Measurements from ENCODE around the gene WDR33. TPM values are rescaled to one million over a fixed set of nuclear protein-coding genes. Genes with fewer than 3 reads are reported as not detected.

WDR33 gene
- total and polyA plus RNA-seq, 2 of the 13 experiments (the other 11 are each of a cell fraction or from before 2014, with no cell fraction given) = 54.9 to 78.2 TPM

- TF ChIP-seq ZHX1 (CRISPR knock-in tag; IDR thresholded peaks at IDR 0.05; ENCODE audit: low read depth) (no peak), NONO (IDR thresholded peaks at IDR 0.05) (no peak), NONO (CRISPR knock-in tag; conservative IDR thresholded peaks at IDR 0.05) (no peak), ZNF543 (CRISPR knock-in tag; IDR thresholded peaks at IDR 0.05) (no peak), NR0B2 (CRISPR knock-in tag; IDR thresholded peaks at IDR 0.05) (no peak)
Observed at GRCh38 chr2:127657232-127657595, 153.8 kb downstream of the WDR33 start (continued).

- no peaks in the 10 kb centered on the region for H3K79me2 ChIP-seq (ENCODE audit: insufficient read depth, low read length)
- H2AFZ ChIP-seq (ENCODE audit: low read length) = no peak overlapping the region
- POLR2A ChIA-PET = no interaction called here
- no peak overlapping the region for H3K9ac ChIP-seq (ENCODE audit: insufficient read depth, low read depth, low read length)
- CTCF ChIA-PET (ENCODE audit: low intra/inter-chr PET ratio, low total read pairs) = no interaction called here
- 54% methylated on average over 13 of the region's 15 CpGs for WGBS (ENCODE audit: low lambda C conversion rate)
- no peak overlapping the region for H3K27ac ChIP-seq (ENCODE audit: extremely low read length, insufficient read depth, low read length)
- no peak for TF ChIP-seq SIX1 (CRISPR knock-in tag; IDR thresholded peaks at IDR 0.05; ENCODE audit: borderline replicate concordance)
- TF ChIP-seq NAIF1 (CRISPR knock-in tag; IDR thresholded peaks at IDR 0.05; ENCODE audit: borderline replicate concordance) = no peak
- no peak for TF ChIP-seq MTERF4 (CRISPR knock-in tag; IDR thresholded peaks at IDR 0.05)
- TF ChIP-seq ZNF749 (CRISPR knock-in tag; IDR thresholded peaks at IDR 0.05; ENCODE audit: borderline replicate concordance) = no peak
- TF ChIP-seq ZNF10 (CRISPR knock-in tag; IDR thresholded peaks at IDR 0.05; ENCODE audit: borderline replicate concordance, low read depth) = no peak
- TF ChIP-seq U2AF1 (optimal IDR thresholded peaks at IDR 0.05; ENCODE audit: low read depth, low read length) = no peak
- no peak for TF ChIP-seq ZNF263 (CRISPR knock-in tag; IDR thresholded peaks at IDR 0.05)
- no peak for TF ChIP-seq ZNF275 (CRISPR knock-in tag; IDR thresholded peaks at IDR 0.05; ENCODE audit: borderline replicate concordance)
- TF ChIP-seq CHCHD3 (CRISPR knock-in tag; IDR thresholded peaks at IDR 0.05) = no peak
- no peak for TF ChIP-seq TP53 (CRISPR knock-in tag; conservative IDR thresholded peaks at IDR 0.05)
- no peak for TF ChIP-seq SALL2 (CRISPR knock-in tag; IDR thresholded peaks at IDR 0.05)
- H3K9me3 ChIP-seq (ENCODE audit: low read length) = no peaks in the 10 kb centered on the region
- no peak overlapping the region for H3K4me3 ChIP-seq (replicated peaks in 1 of 3; ENCODE audit: insufficient read depth in 1 of 3, low read depth in 2 of 3, low read length in 3 of 3)
- no peaks in the 10 kb centered on the region for H4K20me1 ChIP-seq (ENCODE audit: insufficient read depth, low read length)
- no peak for DNase-seq (ENCODE audit: low spot score)
- H3K36me3 ChIP-seq (replicated peaks in 1 of 2; ENCODE audit: control insufficient read depth in 1 of 2, insufficient read depth in 2 of 2, low read length in 2 of 2) = no peaks in the 10 kb centered on the region
- H3K27me3 ChIP-seq (ENCODE audit: control insufficient read depth in 1 of 2, insufficient read depth in 2 of 2, low read length in 2 of 2) = peaks cover 6 to 68% of the 10 kb centered on the region in 2 experiments
- ATAC-seq = no peak
- intact Hi-C loops (cut with micrococcal nuclease; ENCODE audit: unreplicated experiment) = no loop called here
- in situ Hi-C loops (cut with HindIII; ENCODE audit: extremely low pct_ligation_motif_present, low pct_unique_long_range_greater_than_20kb) = no loop called here
- no peak overlapping the region for H3K4me2 ChIP-seq (ENCODE audit: low read depth, low read length)
- no peak for FAIRE-seq
- no TSS peak for BruUV-seq (replicated peaks)
- H3K4me1 ChIP-seq (ENCODE audit: insufficient read depth, low read length) = peaks cover 23% of the 10 kb centered on the region
Observed at GRCh38 chr2:127656569-127657231, 154.3 kb downstream of the WDR33 start.
